ENCODE data around the gene SLC22A23.

Gene SLC22A23

GRCh38 chr6:3296078-3296477 is 160.8 kb downstream of the SLC22A23 start:
- no peak for TF ChIP-seq CTCF (conservative IDR thresholded peaks at IDR 0.05; ENCODE audit: low read depth)
- ChIA-PET POLR2A (ENCODE audit: low non-redundant PET) (no interaction called here), CTCF (interaction anchor here (0.5 to 1.2 kb wide), 3 partner anchors 145 to 436 kb away, joined by 3 to 6 read pairs (median 3); no protein-coding TSS in a partner anchor)
- no peak overlapping the region for H3K27ac ChIP-seq
- DNase-seq (ENCODE audit: low spot score), result no peak

GRCh38 chr6:3294921-3295871 is 161.7 kb downstream of the SLC22A23 start:
- ChIA-PET CTCF (interaction anchor here (0.5 kb wide), 1 partner anchor 77 kb away, joined by 3 read pairs; no protein-coding TSS in a partner anchor), POLR2A (ENCODE audit: low non-redundant PET) (no interaction called here)
- no peak for TF ChIP-seq CTCF (conservative IDR thresholded peaks at IDR 0.05; ENCODE audit: low read depth)
- no peak for DNase-seq (ENCODE audit: low spot score)
- no peak overlapping the region for H3K27ac ChIP-seq

GRCh38 chr6:3294396-3294795 is 162.5 kb downstream of the SLC22A23 start:
- CTCF ChIA-PET, result interaction anchor here (0.5 kb wide), 1 partner anchor 77 kb away, joined by 3 read pairs; no protein-coding TSS in a partner anchor
- POLR2A ChIA-PET (ENCODE audit: low non-redundant PET), result no interaction called here

GRCh38 chr6:3293271-3294155 is 163.3 kb downstream of the SLC22A23 start:
- ChIA-PET CTCF (no interaction called here), POLR2A (ENCODE audit: low non-redundant PET) (no interaction called here)
- no peak overlapping the region for H3K27ac ChIP-seq
- no peak for DNase-seq (ENCODE audit: low spot score)
- no peak for TF ChIP-seq CTCF (conservative IDR thresholded peaks at IDR 0.05; ENCODE audit: low read depth)

More at GRCh38 chr6:3294396-3294795, 162.5 kb downstream of the SLC22A23 start:
- DNase-seq (ENCODE audit: low spot score), result no peak
- TF ChIP-seq CTCF (conservative IDR thresholded peaks at IDR 0.05; ENCODE audit: low read depth), result no peak
- H3K27ac ChIP-seq, result no peak overlapping the region

- TF ChIP-seq CTCF (conservative IDR thresholded peaks at IDR 0.05; ENCODE audit: low read depth), result no peak
- ChIA-PET POLR2A (ENCODE audit: low non-redundant PET) (no interaction called here), CTCF (interaction anchor here (0.6 kb wide), 1 partner anchor 602 kb away, joined by 3 read pairs; no protein-coding TSS in a partner anchor)
- no peak for DNase-seq (ENCODE audit: low spot score)
- H3K27ac ChIP-seq, result peak overlapping the region; percentile 12; the same call in 1 of the 2 replicates
Observed at GRCh38 chr6:3292431-3293197, 164.2 kb downstream of the SLC22A23 start.
